ENCODE data around the gene HES1.

GRCh38 chr3:194147679-194148078 is 11.7 kb downstream of the HES1 start:
- no peak for TF ChIP-seq POLR2AphosphoS5 (IDR thresholded peaks at IDR 0.05; ENCODE audit: low read depth, low read length)
- TF ChIP-seq REST (IDR thresholded peaks at IDR 0.05; ENCODE audit: insufficient read depth in 1 of 2, low read depth in 2 of 2, low read length in 2 of 2): no peak
- TF ChIP-seq TAF1 (IDR thresholded peaks at IDR 0.05; ENCODE audit: borderline replicate concordance, insufficient read depth, low read length): no peak
- no peak for TF ChIP-seq SIN3A (IDR thresholded peaks at IDR 0.05; ENCODE audit: borderline replicate concordance, insufficient read depth, low read length)
